NCI-H187 treated with DMSO at 0.1 percent for 48 hours (cell line): ENCODE results near the gene CACNA2D3.

Experiments
- DNase-seq: peaks from one replicate; lab custom pipeline; 2025; lab: John Stamatoyannopoulos, UW

The CACNA2D3 gene

DNA sequence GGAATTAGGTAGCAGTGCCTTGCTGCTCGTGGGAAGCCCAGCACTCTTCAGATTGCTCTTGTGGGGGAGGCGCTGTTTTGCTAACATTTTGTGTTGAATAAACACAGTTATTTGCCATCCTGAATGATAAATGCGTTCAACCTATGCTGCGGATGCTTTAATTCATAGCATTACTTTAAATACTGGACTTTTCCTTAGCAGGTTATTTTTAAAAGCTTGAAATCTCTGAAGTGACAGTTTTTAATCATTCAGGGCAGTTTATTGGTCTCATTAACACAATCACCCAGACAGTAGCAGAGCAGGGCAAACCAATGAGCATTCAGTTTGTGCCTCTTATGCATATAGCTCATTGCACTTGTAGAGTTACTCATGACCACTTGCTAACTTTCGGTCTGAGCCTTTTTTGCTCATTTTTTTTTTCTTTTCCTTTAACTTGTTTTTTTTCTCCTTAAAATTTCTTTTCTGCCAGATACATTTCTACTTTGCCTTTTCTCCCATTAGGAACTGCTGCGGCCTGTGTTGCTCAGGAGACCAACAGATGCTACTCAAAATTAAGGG, 5.2 kb downstream of the CACNA2D3 start:
- no peak for DNase-seq

DNA sequence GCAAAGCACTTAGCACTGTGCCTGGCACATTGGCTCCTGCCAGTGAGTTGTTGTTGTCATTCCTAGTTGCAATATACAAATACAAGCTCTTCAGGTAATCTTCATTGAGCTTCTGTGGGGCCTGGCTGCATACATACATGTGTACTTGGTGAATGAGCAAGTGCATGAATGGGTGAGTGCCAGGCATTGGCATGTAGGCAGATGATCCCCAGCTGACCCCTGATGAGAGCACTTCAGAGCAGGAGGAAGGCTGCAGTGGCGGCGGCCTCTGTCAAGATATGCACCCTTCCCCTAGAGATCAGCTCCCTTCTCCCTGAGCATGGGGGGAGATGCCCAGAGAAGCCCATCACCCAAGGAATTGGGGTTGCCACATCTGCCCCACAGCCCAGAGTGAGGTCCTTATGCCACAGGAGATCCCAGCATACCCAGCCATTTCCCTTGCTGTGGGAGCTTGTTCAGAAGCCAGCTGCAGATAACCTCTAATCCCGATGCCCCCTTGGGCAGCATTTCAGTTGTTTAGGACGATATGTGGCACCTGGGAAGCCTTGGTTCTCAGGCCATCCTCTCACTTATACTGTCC, 8.8 kb downstream of the CACNA2D3 start:
- DNase-seq = no peak

DNA sequence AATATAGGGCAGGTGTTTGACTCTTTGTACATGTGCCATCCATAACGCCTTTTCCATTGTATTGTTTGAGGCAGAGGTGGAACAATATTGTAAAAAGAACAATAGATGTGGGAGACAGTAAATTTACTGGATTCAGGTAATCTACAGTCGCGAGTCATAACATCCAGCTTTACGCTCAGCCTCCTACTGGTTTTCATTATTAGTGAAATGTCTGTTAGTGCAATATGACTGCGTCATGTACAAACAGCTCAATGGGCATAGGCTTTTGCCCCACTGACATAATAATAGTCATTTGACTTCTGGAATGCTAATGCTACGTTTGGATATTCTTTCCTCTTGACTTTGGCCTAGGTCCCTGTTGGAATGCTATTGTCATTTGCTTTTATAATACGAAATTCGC, 9.5 kb downstream of the CACNA2D3 start:
- no peak for DNase-seq

DNA sequence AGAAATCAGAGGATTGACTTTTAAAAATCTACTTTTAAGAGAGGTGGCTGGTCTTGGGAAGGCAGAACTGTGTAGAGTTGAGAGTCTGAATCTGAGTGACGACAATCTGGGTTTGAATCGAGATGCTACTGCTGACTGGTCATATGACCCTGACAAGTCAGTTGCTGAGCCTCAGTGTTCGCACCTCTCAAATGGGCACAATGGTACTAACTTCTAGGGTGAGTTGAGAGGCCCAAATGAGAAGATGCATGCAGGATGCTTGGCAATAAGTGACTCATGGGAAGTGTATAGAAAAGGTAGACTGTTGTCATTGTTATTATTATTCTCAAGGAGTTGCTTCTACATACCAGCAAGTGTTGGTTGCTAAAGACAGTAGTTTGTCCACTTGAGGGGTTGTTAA, 10.3 kb downstream of the CACNA2D3 start:
- no peak for DNase-seq

DNA sequence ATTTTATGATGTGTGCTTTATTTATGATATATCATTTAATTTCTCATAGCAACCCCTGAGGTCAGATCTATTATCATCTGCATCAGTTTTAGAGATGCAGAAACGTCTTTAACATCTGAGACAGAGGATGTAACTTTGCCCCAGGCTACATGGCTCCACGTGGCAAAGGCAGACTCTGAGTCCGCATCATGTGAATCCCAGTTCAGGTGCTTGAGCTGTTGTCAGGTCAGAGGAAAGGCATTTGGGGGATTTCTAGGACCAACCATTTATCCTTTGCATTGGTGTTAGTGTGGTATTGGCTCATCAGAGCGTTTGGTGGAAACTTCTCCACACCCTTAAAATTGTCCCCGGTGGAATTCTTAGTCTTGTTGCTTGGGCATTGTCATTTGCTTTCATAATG, 10.8 kb downstream of the CACNA2D3 start:
- no peak for DNase-seq

DNA sequence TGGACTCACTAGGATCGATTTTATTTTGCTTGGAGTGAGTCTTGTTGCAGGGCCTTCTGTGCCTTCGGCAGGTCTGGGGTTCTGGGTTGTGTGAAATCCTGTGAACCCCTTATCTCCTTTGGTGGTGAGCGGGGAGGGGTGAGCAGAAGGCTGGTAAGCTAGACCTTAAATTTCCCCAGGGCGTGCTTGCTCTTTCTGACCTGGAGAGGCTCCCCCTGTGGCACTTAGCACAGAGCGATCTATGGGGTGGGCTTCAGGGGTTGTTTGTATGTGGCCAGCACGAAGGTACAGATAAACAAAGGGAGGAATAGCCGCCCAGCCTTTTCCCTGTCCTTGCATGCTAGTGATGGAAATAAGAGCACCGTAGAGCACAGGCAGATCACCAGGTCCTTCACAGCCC, 11.8 kb downstream of the CACNA2D3 start:
- no peak for DNase-seq

DNA sequence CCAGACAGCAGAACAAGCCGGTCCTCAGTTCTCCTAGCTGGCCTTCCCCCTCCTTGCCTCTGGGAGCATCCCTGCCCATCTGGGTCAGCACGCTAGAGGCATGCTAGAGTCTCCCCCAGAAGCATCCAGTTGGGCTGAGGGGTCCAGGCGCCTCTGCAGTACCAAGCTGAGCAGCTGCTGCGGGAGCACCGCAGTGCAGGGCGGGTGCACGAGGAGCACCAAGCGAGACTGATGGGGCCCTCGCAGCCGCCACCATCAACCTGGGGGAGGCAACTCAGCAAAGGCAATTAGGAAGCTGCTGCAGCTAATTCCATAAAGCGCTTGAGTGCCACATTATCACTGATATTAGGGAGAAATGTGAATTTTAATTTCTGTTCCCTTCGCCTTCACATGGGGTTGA, 12.4 kb downstream of the CACNA2D3 start:
- DNase-seq = no peak

DNA sequence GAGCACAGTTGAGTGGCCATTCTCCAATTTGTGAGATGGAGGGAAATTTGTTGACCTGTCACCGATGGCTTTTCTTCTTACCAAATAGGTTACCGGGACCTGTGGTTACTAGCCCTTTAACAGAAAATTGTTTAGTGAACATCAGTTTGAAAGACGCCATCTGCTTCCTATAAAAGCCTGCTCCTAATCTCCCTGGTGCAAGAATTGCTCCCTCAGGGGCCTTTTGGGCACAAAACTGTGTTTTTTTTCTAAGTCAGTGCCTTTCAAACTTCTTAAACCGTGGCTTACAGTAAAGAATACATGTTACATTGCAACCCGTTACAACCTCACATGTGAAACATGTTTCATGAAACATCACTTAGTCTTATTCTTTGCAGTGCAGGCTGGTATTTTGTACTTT, 15.0 kb downstream of the CACNA2D3 start:
- DNase-seq = no peak

DNA sequence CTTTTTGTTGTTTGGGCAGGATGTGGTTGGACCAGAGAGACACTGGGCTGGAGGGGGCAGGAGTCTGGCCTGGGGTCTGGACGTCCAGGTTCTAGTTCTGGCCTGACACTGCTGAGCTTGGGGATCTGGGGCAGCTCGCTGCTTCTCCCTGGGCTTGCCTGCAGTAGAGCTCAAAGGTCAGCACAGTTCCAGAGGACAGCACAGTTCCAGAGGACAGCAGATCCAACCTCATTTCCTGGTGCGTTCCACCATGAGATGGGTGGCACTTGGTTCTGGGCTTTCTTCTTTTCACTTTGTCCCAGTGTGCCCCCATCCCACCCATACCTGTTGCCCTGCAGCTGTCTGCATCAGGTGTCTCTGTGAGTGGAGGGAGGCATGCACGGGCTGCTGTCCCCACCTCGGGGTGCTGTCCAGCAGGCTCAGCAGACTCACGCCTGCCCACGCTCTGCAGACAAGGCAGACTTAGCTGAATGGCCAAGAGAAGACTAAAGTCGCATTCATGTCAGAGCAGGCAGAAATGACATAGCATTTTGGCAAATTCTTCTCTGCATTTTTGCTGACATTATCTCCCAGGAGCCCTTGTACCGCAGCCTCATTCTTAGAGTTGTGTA, 16.7 kb downstream of the CACNA2D3 start:
- no peak for DNase-seq

DNA sequence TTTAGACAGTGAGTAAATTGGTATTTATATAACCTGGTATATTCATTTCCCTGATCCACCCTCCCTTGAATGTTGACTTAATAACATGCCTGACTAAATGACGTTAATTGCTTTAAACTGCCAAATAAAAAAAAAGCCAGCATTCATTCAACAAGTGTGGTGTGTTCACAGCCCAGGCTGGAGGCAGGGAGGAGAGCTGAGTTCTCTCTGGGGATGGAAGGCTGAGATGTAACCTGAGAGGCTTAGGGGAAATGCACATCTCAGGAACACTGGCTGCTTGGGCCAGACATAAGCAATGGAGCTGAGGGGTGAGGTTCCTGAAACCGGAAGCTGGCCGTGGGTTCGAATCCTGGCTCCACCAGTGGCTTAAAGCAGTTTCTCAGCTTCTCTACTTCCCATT, 17.3 kb downstream of the CACNA2D3 start:
- DNase-seq = no peak

DNA sequence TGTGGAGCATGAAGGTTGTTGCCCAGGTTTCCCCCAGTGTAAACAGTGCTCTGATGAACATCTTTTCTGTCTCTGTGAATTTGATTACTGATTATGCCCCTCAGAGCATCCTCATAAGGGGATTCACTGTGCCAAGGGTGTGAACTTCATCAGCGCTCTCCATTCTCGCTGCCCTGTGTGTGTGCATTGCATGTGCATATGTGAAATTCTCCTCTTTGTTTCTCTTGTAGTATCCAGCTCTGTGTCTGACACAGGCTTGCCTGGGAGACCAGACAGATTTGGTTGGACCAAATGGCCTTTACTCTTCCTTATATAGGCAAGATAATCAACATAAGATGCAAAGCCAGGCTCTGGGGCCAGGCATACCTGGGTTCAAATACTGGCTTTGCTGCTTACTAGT, 21.9 kb downstream of the CACNA2D3 start:
- no peak for DNase-seq

DNA sequence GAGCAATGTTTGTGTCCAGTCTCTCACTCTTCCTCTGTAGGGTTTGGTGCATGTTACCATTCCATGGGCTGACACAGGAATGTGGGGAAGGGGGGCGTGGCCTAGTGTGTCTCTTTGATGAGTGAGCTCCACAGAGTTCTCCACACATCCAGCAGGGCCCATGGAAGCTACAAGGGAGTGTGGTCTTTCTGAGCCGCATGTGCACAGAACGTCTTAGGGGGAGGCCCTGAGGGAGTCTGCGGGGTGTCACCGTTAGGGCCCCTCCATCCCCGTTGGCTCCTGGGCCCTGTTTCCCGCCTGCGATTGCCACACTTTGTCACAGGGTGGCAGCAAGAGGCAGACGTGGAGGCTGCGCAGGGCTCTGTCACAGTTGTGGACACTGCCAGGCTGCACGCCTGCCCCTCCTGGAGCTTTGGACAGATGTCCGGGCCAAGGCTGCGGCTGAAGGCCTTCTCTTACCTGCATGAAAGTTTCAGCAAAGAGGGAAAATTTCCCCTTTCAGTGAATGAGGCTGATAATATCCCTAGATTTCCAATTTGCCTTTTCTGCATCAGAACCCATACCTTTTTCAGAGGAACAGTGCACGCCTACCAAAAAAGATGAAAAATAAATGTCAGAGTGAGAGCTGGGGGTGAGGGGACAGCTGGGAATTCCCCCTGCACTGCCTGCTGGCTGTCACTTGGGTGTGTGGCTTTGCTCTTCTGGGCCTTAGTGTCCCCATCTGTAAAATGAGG, 24.3 kb downstream of the CACNA2D3 start:
- no peak for DNase-seq

DNA sequence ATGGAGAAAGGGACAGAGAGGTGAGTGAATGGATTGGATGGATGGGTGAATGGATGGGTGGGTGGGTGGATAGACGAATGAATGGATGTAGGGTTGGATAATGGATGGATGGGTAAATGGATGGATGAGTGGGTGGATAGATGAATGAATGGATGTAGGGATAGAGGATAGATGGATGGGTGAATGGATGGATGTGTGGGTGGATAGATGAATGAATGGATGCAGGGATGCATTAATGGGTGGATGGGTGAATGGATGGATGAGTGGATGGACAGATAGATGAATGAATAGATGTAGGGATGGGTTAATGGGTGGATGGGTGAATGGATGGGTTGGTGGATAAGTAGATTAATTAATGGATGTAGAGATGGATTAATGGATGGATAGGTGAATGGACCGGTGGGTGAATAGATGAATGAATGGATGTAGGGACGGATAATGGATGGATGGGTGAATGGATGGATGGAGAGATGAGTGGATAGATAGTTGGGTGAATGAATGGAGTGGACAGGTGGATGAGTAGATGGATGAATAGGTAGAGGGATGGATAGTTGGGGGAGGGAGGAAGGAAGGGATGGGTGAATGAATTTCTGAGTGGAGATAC, 28.6 kb downstream of the CACNA2D3 start:
- DNase-seq = no peak

DNA sequence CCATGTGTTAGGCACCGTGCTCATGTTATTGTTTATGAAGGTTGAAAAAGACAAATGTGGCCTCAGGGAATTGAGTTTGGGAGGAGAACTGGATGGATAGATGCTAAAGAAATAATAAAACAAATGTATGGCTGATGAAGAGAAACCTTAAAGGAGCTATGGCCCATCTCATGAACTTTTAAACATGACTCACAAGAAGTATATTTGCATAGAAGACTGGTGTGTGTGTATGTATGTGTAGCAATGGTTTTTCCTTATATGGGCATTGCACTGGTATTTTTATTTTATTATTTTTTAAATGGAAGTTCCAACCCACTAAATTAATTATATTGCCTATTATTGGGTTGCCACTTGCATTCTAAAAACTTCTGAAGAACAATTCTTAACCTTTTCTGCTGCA, 31.1 kb downstream of the CACNA2D3 start:
- DNase-seq = no peak

DNA sequence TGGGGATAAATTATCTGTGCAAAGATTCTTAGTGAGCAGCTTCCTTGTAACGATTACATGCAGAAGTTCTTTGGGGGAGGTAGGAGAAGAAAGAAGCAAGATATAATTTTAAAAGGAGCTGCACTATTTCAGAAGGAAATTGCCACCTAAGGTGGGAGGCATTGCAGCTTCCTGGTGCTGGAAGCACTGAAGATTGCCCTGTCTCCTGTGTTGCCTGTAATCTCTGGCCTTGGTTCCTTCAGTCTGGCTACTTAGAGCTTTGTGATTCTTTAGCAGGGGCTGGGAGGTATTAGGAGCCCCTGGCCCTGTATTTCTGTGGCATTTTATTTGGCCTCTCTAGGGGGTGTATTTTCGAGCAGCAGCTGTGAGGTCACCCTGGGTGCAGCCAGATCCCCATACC, 35.5 kb downstream of the CACNA2D3 start:
- no peak for DNase-seq

DNA sequence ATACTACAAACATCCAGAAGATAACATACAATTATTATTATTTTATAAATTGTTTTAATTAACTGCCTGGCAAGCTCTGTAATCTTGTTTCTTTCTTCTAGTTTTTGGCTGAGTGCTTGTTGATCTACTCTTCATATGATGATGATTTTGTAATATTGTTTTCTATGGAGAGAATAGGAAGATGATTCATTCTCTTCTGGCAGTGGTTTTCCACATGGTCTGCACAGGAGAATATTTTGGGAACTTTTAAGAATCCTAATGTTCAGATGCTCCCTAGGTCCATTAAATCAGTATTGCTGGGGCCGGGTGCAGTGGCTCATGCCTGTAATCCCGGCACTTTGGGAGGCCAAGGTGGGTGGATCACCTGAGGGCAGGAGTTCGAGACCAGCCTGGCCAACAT, 37.6 kb downstream of the CACNA2D3 start:
- no peak for DNase-seq

DNA sequence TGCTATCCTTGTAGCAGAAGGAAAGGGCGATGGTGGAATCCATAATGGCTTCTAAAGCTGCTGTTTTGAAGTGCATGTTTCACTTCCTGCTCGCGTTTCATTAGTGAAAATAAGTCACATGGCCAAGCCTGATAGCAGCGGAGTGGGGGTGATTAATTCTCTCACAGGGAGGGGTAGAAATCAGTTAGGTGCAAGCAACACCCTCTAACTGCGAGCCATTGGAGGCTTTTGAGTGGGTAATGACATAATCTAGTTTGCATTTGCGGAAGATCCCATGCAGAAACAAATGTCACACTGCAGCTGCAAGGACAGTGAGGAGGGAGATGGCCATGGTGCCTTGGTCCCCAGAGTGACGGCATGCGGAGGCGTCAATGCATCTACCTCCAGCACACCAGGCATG, 41.1 kb downstream of the CACNA2D3 start:
- DNase-seq = no peak

DNA sequence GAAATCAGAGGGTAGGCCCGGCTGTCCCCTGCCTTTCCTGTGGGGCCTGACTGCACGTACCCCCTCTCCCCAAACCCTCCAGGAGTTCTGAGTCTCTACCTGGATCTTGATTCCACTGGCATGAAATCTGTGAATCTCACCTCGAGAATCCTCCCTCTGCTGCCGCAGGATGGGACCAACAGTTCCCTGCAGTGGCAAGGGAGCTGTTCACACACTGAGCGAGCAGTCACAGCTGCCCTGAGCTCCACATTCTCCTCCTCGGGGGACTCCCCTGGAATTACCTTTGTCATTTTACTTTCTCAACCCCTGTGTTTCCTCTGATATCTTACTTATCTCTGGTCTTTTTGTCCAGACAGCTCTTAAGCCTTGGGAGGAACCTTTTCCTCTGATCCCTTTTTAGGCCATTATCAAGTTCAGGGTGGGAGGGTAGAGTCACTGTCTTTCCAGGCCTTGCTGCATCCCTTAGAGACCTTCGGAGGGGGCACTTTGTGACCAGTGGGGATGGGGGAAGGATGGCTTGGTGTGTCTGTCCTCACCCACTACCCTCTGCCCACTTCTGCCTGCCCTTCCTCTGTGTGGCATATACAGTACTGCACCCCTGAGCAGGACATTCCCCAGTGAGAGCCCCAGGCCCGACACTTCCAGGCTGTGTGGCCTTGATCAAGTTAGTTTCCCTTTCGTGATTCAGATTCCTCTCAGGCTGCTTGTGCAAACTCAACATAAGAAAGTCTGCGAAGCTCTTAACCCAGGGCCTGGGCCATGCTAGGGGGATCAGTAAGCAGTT, 42.0 kb downstream of the CACNA2D3 start:
- no peak for DNase-seq

DNA sequence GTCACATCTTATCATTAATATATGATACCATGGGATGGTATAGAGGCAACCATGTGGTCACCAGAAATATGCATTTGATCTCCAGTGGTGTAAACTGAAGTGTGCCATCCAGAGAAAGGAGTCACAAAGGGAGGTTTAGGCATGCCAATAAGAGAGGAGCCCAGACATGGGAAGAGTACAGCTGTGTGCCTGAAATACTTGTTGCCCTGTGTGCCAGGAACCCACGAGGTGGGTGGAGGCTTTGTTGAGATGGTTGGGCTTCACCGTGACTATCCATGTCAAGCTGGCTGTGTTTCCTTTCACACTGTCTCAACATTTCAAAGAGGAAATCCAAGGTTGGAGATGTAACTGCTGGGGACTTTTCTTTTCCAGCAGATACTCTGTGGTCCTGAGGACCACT, 43.5 kb downstream of the CACNA2D3 start:
- no peak for DNase-seq

DNA sequence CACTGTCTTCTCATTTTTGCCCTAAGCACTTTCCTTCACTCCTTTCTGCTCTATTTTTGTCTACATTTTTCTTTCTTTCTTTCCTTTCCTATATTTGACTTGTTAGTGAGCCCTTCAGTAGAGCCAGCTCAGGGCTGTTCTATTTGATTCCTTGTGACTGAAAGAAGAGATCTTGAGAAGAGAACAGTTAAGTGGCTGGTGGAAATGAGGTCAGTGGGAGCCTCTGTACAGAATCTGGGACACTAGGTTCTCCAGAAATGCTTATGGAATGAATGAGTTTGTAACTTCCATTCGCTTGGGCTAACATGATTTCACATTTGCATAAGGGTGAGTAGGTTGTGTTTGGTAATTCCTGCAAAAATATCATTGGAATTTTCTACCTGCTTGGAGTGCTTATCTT, 45.6 kb downstream of the CACNA2D3 start:
- DNase-seq = no peak

DNA sequence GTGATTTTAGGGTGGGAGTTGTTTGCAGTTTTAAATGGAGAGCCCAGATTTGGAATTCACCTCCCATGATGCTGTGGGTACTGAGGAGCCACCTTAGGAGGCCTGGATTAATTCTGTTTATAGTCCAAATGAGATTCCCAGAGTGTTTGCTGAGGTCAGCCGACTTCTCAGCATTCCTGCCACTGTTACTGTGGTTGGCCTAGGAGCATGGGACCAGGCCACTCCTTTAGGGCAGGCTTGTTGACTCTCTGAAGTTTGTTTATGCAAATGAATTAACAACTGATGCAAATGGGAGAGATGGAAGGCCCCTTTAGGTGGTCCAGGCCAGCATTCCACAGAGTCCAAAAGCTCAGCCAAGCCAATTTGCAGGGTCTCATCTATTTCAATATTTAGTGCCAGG, 46.1 kb downstream of the CACNA2D3 start:
- no peak for DNase-seq

DNA sequence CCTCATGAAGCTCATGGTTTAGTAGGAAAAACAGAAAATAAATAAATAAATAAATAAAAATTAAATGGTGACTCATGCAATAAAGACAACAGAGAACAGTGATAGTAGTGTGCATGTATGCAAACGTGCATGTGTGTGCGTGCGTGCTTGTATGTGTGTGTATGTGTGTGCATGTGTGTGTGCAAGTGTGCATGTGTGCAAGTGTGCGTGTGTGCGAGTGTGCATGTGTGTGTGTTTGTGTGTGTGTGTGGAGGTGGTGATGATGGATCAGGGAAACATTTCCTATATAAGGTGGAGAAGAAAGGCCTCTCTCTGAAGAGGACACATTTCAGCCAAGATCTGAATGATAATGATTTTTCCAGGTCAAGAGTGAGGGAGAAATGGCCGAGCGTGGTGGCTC, 47.2 kb downstream of the CACNA2D3 start:
- no peak for DNase-seq
